NCI-H460 (cell line): Measurements from ENCODE around the gene SCN4A. TPM values are rescaled to one million over a fixed set of nuclear protein-coding genes. Genes with fewer than 3 reads are reported as not detected.
"Not testable (repeated sequence)": the region's sequence is repeated elsewhere in the genome, so short reads cannot be mapped to it uniquely, and the experiment has no call there.

ENCODE experiments used
- DNase-seq: peaks from one replicate; pipeline ENCODE4 v3.0.0-alpha.2; 2016; ENCODE audit warnings: low read depth; ENCODE audit errors: extremely low read depth
- small RNA-seq, 2 experiments: library from RNA; depleted of rRNA; stranded (forward); fragments of <200 nt; gene quantifications; one replicate each; pipeline ENCODE3, GENCODE V24; 2014
- total RNA-seq: library from RNA; depleted of rRNA; stranded (reverse); fragments of >200 nt; shearing (Covaris generic); gene quantifications from 2 replicates; pipeline ENCODE4 v1.2.3, GENCODE V29; 2014; rRNA removed

The SCN4A gene
- total RNA-seq, 1 experiment from 2014 or later, result 0.77 TPM

- DNase-seq, result not testable (repeated sequence)
Measured at GRCh38 chr17:63894821-63895220, 77.9 kb downstream of the SCN4A start.

- not testable (repeated sequence) for DNase-seq
Measured at GRCh38 chr17:63894021-63894420, 78.7 kb downstream of the SCN4A start.

- DNase-seq, result not testable (repeated sequence)
Measured at GRCh38 chr17:63892316-63893037, 80.2 kb downstream of the SCN4A start.

GRCh38 chr17:63889026-63889848 is 83.5 kb downstream of the SCN4A start:
- DNase-seq, result peak; percentile 27

Small RNAs within 50 kb of the gene (small RNA-seq; reads per million reads assigned to genes)
- gene AC127029.1 (0 reads per million in 2 experiments), gene GH1 (0 reads per million in 2 experiments)

Other genes starting within 250 kb of the SCN4A start
- 21.2 and 28.9 TPM in 2 replicates for gene STRADA, start 231.1 kb downstream of the SCN4A start, total RNA-seq
- gene CCDC47, start 199.3 kb downstream of the SCN4A start, total RNA-seq, result 66.5 and 79.2 TPM in 2 replicates
- gene DDX42, start 198.7 kb downstream of the SCN4A start, total RNA-seq, result 55.7 and 61.2 TPM in 2 replicates
- gene PSMC5, start 145.5 kb downstream of the SCN4A start, total RNA-seq, result 52.7 and 66.3 TPM in 2 replicates
- 27.9 and 35.0 TPM in 2 replicates for gene FTSJ3, start 145.3 kb downstream of the SCN4A start, total RNA-seq
- gene SMARCD2, start 130.2 kb downstream of the SCN4A start, total RNA-seq, result 73.6 and 75.5 TPM in 2 replicates
- not detected in 2 replicates for gene CSH2, start 99.2 kb downstream of the SCN4A start, total RNA-seq
- gene GH2, start 91.0 kb downstream of the SCN4A start, total RNA-seq, result not detected in 2 replicates
- not detected in 2 replicates for gene CSH1, start 76.3 kb downstream of the SCN4A start, total RNA-seq
- gene CSHL1, start 61.7 kb downstream of the SCN4A start, total RNA-seq, result not detected in 2 replicates
- gene GH1, start 54.1 kb downstream of the SCN4A start, total RNA-seq, result not detected in 2 replicates
- gene CD79B, start 40.6 kb downstream of the SCN4A start, total RNA-seq, result not detected in 2 replicates
- not detected in 2 replicates for gene PRR29, start 25.4 kb upstream of the SCN4A start, total RNA-seq
- not detected in 2 replicates for gene ICAM2, start 47.7 kb upstream of the SCN4A start, total RNA-seq
- gene ERN1, start 157.2 kb upstream of the SCN4A start, total RNA-seq, result 13.4 and 14.0 TPM in 2 replicates